ENCODE data around the gene LRMDA. TPM values are rescaled to one million over a fixed set of nuclear protein-coding genes. Genes with fewer than 3 reads are reported as not detected.

Gene LRMDA
- total RNA-seq, 1 donor from 2014 or later = 29.9 TPM

GRCh38 chr10:75648351-75648750 is 216.9 kb downstream of the LRMDA start:
- H3K4me1 ChIP-seq = peaks cover 9% of the 10 kb centered on the region
- H3K9me3 ChIP-seq = no peaks in the 10 kb centered on the region
- no peak for DNase-seq
- no peaks in the 10 kb centered on the region for H3K36me3 ChIP-seq
- H3K27ac ChIP-seq = no peak overlapping the region
- no peaks in the 10 kb centered on the region for H3K27me3 ChIP-seq (ENCODE audit: low read depth)
- TF ChIP-seq CTCF (IDR thresholded peaks at IDR 0.05) = no peak
- intact Hi-C loops (cut with DNase I) = no loop called here
- H3K4me3 ChIP-seq = no peak overlapping the region
- no peak for ATAC-seq

- Histone ChIP-seq H3K27ac (no peak overlapping the region), H3K4me3 (no peak overlapping the region), H3K4me1 (peaks cover 14% of the 10 kb centered on the region), H3K9me3 (no peaks in the 10 kb centered on the region), H3K27me3 (ENCODE audit: low read depth) (no peaks in the 10 kb centered on the region), H3K36me3 (no peaks in the 10 kb centered on the region)
- intact Hi-C loops (cut with DNase I) = no loop called here
- no peak for ATAC-seq
- DNase-seq = no peak
- TF ChIP-seq CTCF (IDR thresholded peaks at IDR 0.05) = no peak
These were observed 217.4 kb downstream of the LRMDA start for GRCh38 chr10:75648854-75649253.

GRCh38 chr10:75649466-75649865 is 218.0 kb downstream of the LRMDA start:
- DNase-seq = no peak
- TF ChIP-seq CTCF (IDR thresholded peaks at IDR 0.05) = no peak
- Histone ChIP-seq H3K36me3 (no peaks in the 10 kb centered on the region), H3K4me3 (no peak overlapping the region), H3K27me3 (ENCODE audit: low read depth) (no peaks in the 10 kb centered on the region), H3K4me1 (peaks cover 20% of the 10 kb centered on the region), H3K9me3 (no peaks in the 10 kb centered on the region), H3K27ac (no peak overlapping the region)
- intact Hi-C loops (cut with DNase I) = no loop called here
- ATAC-seq = no peak

GRCh38 chr10:75650648-75651047 is 219.2 kb downstream of the LRMDA start:
- H3K36me3 ChIP-seq = no peaks in the 10 kb centered on the region
- peaks cover 28% of the 10 kb centered on the region for H3K4me1 ChIP-seq
- H3K9me3 ChIP-seq = no peaks in the 10 kb centered on the region
- no peak for TF ChIP-seq CTCF (IDR thresholded peaks at IDR 0.05)
- intact Hi-C loops (cut with DNase I) = no loop called here
- ATAC-seq (no peak), DNase-seq (no peak)
- no peak overlapping the region for H3K4me3 ChIP-seq
- H3K27me3 ChIP-seq (ENCODE audit: low read depth) = no peaks in the 10 kb centered on the region
- H3K27ac ChIP-seq = no peak overlapping the region

GRCh38 chr10:75651417-75651816 is 220.0 kb downstream of the LRMDA start:
- Histone ChIP-seq H3K27me3 (ENCODE audit: low read depth) (no peaks in the 10 kb centered on the region), H3K36me3 (no peaks in the 10 kb centered on the region), H3K27ac (no peak overlapping the region), H3K4me3 (no peak overlapping the region), H3K9me3 (no peaks in the 10 kb centered on the region), H3K4me1 (peaks cover 32% of the 10 kb centered on the region)
- TF ChIP-seq CTCF (IDR thresholded peaks at IDR 0.05) = peak; percentile 13
- no peak for DNase-seq
- peak in 1 of 2 donors; percentile 45 for ATAC-seq
- intact Hi-C loops (cut with DNase I) = no loop called here
